ENCODE measurements around the gene UBE2D1. TPM values are rescaled to one million over a fixed set of nuclear protein-coding genes. Genes with fewer than 3 reads are reported as not detected.

Gene UBE2D1
- polyA plus RNA-seq, 1 experiment, result 36.1 TPM

DNA sequence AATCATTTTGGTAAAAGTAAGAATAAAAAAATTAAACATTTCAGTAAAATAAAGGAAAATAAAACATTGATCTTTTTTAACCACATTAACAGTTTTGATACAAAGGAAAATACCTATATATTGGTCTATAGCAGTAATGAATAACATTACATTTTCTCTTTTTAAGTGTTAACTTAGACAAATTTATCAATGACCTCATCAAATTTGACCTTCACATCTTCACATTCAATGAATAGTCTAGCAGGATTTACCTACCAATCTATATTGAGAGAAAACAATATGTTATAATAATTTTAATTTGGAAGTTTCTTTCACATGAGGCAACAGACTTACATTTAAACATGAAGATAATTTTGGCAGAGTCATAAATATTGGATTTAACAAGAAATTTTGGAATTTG is 17.9 kb upstream of the UBE2D1 start:
- TF ChIP-seq CTCF (IDR thresholded peaks at IDR 0.05; ENCODE audit: low read depth, low read length), result no peak
- CTCF ChIA-PET, result interaction anchor here (1.0 to 1.5 kb wide), 2 partner anchors 18 to 140 kb away, joined by 3 to 5 read pairs; no protein-coding TSS in a partner anchor
- Histone ChIP-seq H3K9me3 (ENCODE audit: control insufficient read depth, insufficient read depth, low read length) (no peaks in the 10 kb centered on the region), H3K27me3 (ENCODE audit: control insufficient read depth, insufficient read depth, low read length) (no peaks in the 10 kb centered on the region), H3K4me3 (ENCODE audit: low read depth, low read length) (no peak overlapping the region), H3K27ac (ENCODE audit: low read depth, low read length) (no peak overlapping the region)
- DNase-seq (ENCODE audit: low read depth, low spot score), result no peak
- POLR2A ChIA-PET, result no interaction called here

DNA sequence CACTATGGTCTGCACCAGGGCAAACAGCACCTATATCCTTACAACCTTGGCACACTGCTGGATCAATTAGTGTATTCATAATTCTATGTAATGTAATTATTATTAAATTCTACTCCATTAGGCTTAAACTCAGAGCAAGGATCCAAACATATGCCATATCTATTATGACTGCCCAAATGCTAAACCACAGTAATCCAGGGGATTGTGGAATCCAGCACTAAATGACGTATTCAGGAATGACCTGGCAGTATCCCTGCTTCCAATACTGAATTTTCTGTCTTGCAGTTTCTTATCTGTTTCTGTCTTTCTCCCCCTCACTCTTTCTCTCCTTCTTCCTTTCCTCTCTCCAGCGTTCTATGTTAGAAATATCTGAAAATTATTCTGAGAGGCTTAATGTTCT is 16.5 kb upstream of the UBE2D1 start:
- no peak overlapping the region for H3K27ac ChIP-seq (ENCODE audit: low read depth, low read length)
- no peaks in the 10 kb centered on the region for H3K27me3 ChIP-seq (ENCODE audit: control insufficient read depth, insufficient read depth, low read length)
- H3K4me3 ChIP-seq (ENCODE audit: low read depth, low read length), result no peak overlapping the region
- no peaks in the 10 kb centered on the region for H3K9me3 ChIP-seq (ENCODE audit: control insufficient read depth, insufficient read depth, low read length)
- no peak for TF ChIP-seq CTCF (IDR thresholded peaks at IDR 0.05; ENCODE audit: low read depth, low read length)
- ChIA-PET POLR2A (no interaction called here), CTCF (interaction anchor here (1.5 kb wide), 1 partner anchor 19 kb away, joined by 5 read pairs; no protein-coding TSS in a partner anchor)
- no peak for DNase-seq (ENCODE audit: low read depth, low spot score)

DNA sequence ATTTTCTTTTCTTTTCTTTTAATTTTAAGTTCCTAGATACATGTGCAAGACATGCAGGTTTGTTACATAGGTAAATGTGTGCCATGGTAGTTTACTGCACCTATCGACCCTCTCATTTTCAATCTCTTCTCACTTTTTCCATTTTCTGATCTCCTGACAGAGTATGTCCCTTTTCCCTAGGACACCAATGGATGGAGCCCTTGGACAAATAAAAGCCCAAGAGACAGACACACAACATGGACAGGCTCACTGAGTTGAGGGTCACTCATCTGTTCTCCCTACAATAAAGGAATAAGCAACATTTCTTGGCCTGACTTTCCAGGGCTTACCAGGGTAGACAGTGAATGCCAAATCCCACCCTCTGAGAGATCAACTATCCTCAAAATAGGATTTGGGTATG is 15.2 kb upstream of the UBE2D1 start:
- no peak overlapping the region for H3K27ac ChIP-seq (ENCODE audit: low read depth, low read length)
- ChIA-PET CTCF (no interaction called here), POLR2A (no interaction called here)
- H3K4me3 ChIP-seq (ENCODE audit: low read depth, low read length), result no peak overlapping the region
- no peak for TF ChIP-seq CTCF (IDR thresholded peaks at IDR 0.05; ENCODE audit: low read depth, low read length)
- no peaks in the 10 kb centered on the region for H3K9me3 ChIP-seq (ENCODE audit: control insufficient read depth, insufficient read depth, low read length)
- DNase-seq (ENCODE audit: low read depth, low spot score), result no peak
- no peaks in the 10 kb centered on the region for H3K27me3 ChIP-seq (ENCODE audit: control insufficient read depth, insufficient read depth, low read length)

- H3K4me3 ChIP-seq (ENCODE audit: low read depth, low read length), result no peak overlapping the region
- no peaks in the 10 kb centered on the region for H3K9me3 ChIP-seq (ENCODE audit: control insufficient read depth, insufficient read depth, low read length)
- H3K27ac ChIP-seq (ENCODE audit: low read depth, low read length), result no peak overlapping the region
- CTCF ChIA-PET, result no interaction called here
- TF ChIP-seq CTCF (IDR thresholded peaks at IDR 0.05; ENCODE audit: low read depth, low read length), result no peak
- H3K27me3 ChIP-seq (ENCODE audit: control insufficient read depth, insufficient read depth, low read length), result no peaks in the 10 kb centered on the region
- no peak for DNase-seq (ENCODE audit: low read depth, low spot score)
- POLR2A ChIA-PET, result no interaction called here
These were observed 14.3 kb upstream of the UBE2D1 start for GRCh38 chr10:58320351-58321049.

DNA sequence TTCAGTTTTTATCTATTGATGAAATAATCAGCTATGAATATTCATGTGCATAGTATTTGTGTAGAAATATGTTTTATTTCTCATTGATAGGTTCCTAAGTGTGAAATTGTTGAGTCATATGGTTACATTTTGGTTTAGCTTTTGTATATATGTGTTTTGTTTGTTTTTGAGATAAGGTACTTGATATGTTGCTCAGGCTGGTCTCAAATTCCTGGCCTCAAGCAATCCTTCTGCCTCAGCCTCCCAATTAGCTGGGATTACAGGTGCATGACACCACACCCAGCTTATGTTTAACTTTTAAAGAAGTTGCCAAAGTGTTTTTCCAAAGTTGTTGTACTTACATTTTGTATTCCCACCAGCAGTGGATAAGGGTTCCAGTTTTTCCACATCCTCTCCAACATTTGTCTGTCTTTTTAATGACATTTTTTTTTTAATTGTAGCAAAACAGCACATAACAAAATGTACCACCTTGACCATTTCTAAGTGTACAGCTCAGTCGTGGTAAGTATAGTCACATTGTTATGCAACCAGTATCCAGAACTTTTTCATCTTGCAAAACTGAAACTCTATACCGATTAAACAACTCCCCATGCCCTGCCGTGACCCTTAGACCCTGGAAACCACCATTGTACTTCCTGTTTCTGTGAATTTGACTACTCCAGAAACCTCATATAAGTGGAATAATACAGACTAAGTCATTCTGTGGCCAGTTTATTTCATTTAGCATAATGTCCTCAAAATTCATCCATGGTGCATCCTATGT is 12.6 kb upstream of the UBE2D1 start:
- H3K9me3 ChIP-seq (ENCODE audit: control insufficient read depth, insufficient read depth, low read length), result no peaks in the 10 kb centered on the region; the same call in 1 of the 2 replicates
- TF ChIP-seq CTCF (IDR thresholded peaks at IDR 0.05; ENCODE audit: low read depth, low read length), result no peak
- no peak overlapping the region for H3K27ac ChIP-seq (ENCODE audit: low read depth, low read length)
- H3K4me3 ChIP-seq (ENCODE audit: low read depth, low read length), result no peak overlapping the region
- ChIA-PET CTCF (interaction anchor here (1.2 to 1.4 kb wide), 2 partner anchors 62 to 143 kb away, joined by 3 read pairs; no protein-coding TSS in a partner anchor), POLR2A (no interaction called here)
- no peaks in the 10 kb centered on the region for H3K27me3 ChIP-seq (ENCODE audit: control insufficient read depth, insufficient read depth, low read length)
- DNase-seq (ENCODE audit: low read depth, low spot score), result no peak

Measured in AG04450 (cell line).